Natural killer cell (primary cell): ENCODE measurements around the gene GCNA. TPM values are rescaled to one million over a fixed set of nuclear protein-coding genes. Genes with fewer than 3 reads are reported as not detected.
A peak's percentile ranks its signal among the peaks of the same experiment; 100 is the strongest.

Experiments
- ATAC-seq, 3 donors: fragments of 150-1000 bp in 2 of 3; fragments of 200-7000 bp in 1 of 3; cut with Tn5 transposase; 1 replicate in 1 of 3; 2 replicates in 2 of 3; pipeline ENCODE4 v1.10.0; 2021; ENCODE audit warnings: mild to moderate bottlenecking in 2 of 3, moderate library complexity in 2 of 3
- DNase-seq, 2 donors: peaks; one replicate each; pipeline versions ENCODE4 v3.0.0 to v3.0.0-alpha.2; 2013 to 2021; ENCODE audit warnings: mixed read lengths in 1 of 2
- H3K27ac ChIP-seq: one replicate; pipeline ENCODE4 v1.5.1; 2013; ENCODE audit warnings: mild to moderate bottlenecking, low read length
- H3K27me3 ChIP-seq: one replicate; pipeline ENCODE4 v1.6.1; 2013; ENCODE audit warnings: low read length; ENCODE audit not compliant: control insufficient read depth, insufficient read depth
- H3K36me3 ChIP-seq: one replicate; pipeline ENCODE4 v1.6.1; 2013; ENCODE audit warnings: low read length; ENCODE audit not compliant: control insufficient read depth, insufficient read depth
- H3K4me1 ChIP-seq: one replicate; pipeline ENCODE4 v1.6.1; 2013; ENCODE audit warnings: low read length; ENCODE audit not compliant: control insufficient read depth, insufficient read depth
- H3K4me3 ChIP-seq: one replicate; pipeline ENCODE4 v1.5.1; 2013; ENCODE audit warnings: low read length
- H3K9me3 ChIP-seq: one replicate; pipeline ENCODE4 v1.6.1; 2013; ENCODE audit warnings: low read length; ENCODE audit not compliant: control insufficient read depth, insufficient read depth
- H3K27ac Mint-ChIP-seq, 2 donors: one replicate each; pipeline ENCODE4 v1.8.0; 2022; ENCODE audit warnings: mild to moderate bottlenecking in 2 of 2, mixed read lengths in 2 of 2, moderate library complexity in 1 of 2
- H3K27me3 Mint-ChIP-seq, 2 donors: one replicate each; pipeline ENCODE4 v1.8.0; 2022; ENCODE audit warnings: low read depth in 2 of 2, mixed read lengths in 2 of 2
- H3K36me3 Mint-ChIP-seq: one replicate; pipeline ENCODE4 v1.8.0; 2022; ENCODE audit warnings: mixed read lengths
- H3K4me1 Mint-ChIP-seq, 2 donors: one replicate each; pipeline ENCODE4 v1.8.0; 2022; ENCODE audit warnings: mixed read lengths in 2 of 2
- H3K4me3 Mint-ChIP-seq: one replicate; pipeline ENCODE4 v1.8.0; 2022; ENCODE audit warnings: mild to moderate bottlenecking, moderate library complexity, mixed read lengths
- H3K9me3 Mint-ChIP-seq, 2 donors: one replicate each; pipeline ENCODE4 v1.8.0; 2022; ENCODE audit warnings: mixed read lengths in 2 of 2
- WGBS: methylation state at CpG from one replicate; pipeline ENCODE4 v1.1.7; 2013; ENCODE audit warnings: missing lambda C conversion rate; ENCODE audit not compliant: insufficient coverage; 5-methylcytosine and 5-hydroxymethylcytosine counted together
- intact Hi-C: fragments of 100-400 bp; cut with micrococcal nuclease; formaldehyde crosslinking; loops from one replicate; pipeline ENCODE4 v1.14.2; 2022
- total RNA-seq, 4 donors: library from RNA; stranded (reverse); fragments of 120-200 nt in 1 of 4; gene quantifications; one replicate each; pipeline versions ENCODE4 v1.2.3 to v1.2.4, GENCODE V29; 2013 to 2022
- TF ChIP-seq, protein P1 (sequence below): fragments of 200-600 bp; IDR thresholded peaks from one replicate; pipeline ENCODE4 v1.8.0; 2022; ENCODE audit warnings: antibody characterized with exemption

The GCNA gene
- total RNA-seq, 3 donors from 2014 or later (not counting 1 experiment from before 2014, with no cell fraction given), result 3.6 to 4.5 (median 3.7) TPM

DNA sequence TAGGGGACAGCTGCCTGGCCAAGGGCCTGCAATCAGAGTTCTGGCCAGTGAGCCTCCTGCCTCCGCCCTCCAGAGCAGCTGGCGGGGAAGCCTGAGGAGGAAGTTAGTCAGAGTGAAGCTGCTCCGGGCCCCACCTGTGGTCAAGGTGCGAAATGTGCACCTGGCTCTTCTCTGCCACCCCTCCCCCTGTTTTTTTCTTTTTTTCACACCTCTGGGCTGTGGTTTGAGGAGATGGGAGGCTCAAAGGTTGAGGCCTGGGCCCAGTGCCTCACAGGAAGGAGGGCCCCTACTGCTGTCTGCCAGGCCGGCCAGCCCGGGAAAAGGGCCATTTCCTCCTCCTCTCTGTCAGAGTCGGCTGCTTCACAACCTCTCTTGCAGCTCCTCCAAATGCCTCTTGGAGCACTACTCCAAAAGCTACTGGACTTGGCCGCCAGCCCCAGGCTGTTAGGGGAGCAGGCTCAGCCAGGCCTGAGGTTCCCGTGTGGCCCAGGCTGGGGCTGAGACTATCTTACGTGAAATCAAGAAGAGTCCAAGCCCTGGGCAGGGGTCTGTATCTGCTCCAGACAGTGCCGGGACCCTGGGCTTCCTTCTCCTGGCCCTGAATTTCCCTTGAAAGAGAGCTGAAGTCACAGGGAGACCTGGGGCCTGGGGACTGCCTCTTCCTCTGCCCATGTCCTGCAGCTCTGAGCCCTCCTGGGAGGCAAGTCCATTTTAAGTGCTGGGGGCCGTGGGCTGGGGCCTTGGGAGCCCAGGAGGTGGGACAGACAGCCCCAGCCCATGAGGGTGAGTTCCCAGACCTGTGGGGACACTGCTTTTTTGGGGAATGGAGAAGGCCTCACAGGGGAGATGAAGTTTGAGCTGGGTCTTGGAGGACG lies 44.6 kb downstream of the GCNA start:
- peak overlapping the region; percentile 91 to 93 for H3K27ac Mint-ChIP-seq
- H3K9me3 Mint-ChIP-seq, result no peaks in the 10 kb centered on the region
- Histone ChIP-seq H3K9me3 (no peaks in the 10 kb centered on the region), H3K27ac (peak overlapping the region; percentile 95), H3K27me3 (no peaks in the 10 kb centered on the region), H3K4me1 (peaks cover 73% of the 10 kb centered on the region), H3K4me3 (no peak overlapping the region), H3K36me3 (no peaks in the 10 kb centered on the region)
- intact Hi-C loops, result loop anchor here (2.0 to 5.0 kb wide), 3 partner anchors 16 to 479 kb away; no protein-coding TSS in a partner anchor
- H3K36me3 Mint-ChIP-seq, result no peaks in the 10 kb centered on the region
- H3K4me1 Mint-ChIP-seq, result peaks cover 53 to 68% of the 10 kb centered on the region in 2 donors
- WGBS, result 14% methylated on average over 11 of the region's 13 CpGs
- peak overlapping the region; percentile 83 for H3K4me3 Mint-ChIP-seq
- H3K27me3 Mint-ChIP-seq, result no peaks in the 10 kb centered on the region
- ATAC-seq (peak; percentile 51 to 71 (median 63)), DNase-seq (peak; percentile 46 to 85)
- TF ChIP-seq, protein P1, sequence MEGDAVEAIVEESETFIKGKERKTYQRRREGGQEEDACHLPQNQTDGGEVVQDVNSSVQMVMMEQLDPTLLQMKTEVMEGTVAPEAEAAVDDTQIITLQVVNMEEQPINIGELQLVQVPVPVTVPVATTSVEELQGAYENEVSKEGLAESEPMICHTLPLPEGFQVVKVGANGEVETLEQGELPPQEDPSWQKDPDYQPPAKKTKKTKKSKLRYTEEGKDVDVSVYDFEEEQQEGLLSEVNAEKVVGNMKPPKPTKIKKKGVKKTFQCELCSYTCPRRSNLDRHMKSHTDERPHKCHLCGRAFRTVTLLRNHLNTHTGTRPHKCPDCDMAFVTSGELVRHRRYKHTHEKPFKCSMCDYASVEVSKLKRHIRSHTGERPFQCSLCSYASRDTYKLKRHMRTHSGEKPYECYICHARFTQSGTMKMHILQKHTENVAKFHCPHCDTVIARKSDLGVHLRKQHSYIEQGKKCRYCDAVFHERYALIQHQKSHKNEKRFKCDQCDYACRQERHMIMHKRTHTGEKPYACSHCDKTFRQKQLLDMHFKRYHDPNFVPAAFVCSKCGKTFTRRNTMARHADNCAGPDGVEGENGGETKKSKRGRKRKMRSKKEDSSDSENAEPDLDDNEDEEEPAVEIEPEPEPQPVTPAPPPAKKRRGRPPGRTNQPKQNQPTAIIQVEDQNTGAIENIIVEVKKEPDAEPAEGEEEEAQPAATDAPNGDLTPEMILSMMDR, result no peak

DNA sequence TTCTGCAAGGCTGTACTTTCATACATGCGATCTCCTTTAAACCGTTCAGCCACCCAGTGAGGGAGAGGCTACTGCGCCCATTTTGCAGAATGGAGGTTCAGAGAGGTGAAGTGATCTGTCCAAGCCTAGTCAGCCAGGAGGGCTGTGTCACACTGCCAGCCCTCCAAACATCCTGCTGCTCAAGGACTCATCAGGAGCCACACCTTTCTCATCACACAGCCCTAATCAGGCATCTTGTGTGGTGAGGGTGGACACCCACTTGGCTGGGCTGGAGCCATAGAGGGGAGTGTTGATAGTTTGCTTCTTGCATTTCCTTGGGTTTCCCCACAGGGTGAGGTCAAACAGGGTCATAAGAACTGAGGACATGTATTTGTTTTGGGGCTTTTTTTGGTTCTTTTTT lies 45.5 kb downstream of the GCNA start:
- no peaks in the 10 kb centered on the region for H3K36me3 ChIP-seq
- H3K4me1 ChIP-seq, result peaks cover 64% of the 10 kb centered on the region
- H3K36me3 Mint-ChIP-seq, result no peaks in the 10 kb centered on the region
- H3K9me3 ChIP-seq, result no peaks in the 10 kb centered on the region
- intact Hi-C loops, result loop anchor here (2.0 to 5.0 kb wide), 3 partner anchors 17 to 479 kb away; no protein-coding TSS in a partner anchor
- no peaks in the 10 kb centered on the region for H3K9me3 Mint-ChIP-seq
- TF ChIP-seq, protein P1, result no peak
- peak overlapping the region; percentile 91 to 93 for H3K27ac Mint-ChIP-seq
- peaks cover 44 to 59% of the 10 kb centered on the region in 2 donors for H3K4me1 Mint-ChIP-seq
- peak; percentile 51 to 67 (median 64) for ATAC-seq
- DNase-seq, result peak; percentile 28 to 66
- H3K4me3 Mint-ChIP-seq, result peak overlapping the region; percentile 83
- H3K27me3 ChIP-seq, result no peaks in the 10 kb centered on the region
- H3K4me3 ChIP-seq, result no peak overlapping the region
- no peaks in the 10 kb centered on the region for H3K27me3 Mint-ChIP-seq
- H3K27ac ChIP-seq, result peak overlapping the region; percentile 95
- 89% methylated on average over 3 of the region's 3 CpGs for WGBS

DNA sequence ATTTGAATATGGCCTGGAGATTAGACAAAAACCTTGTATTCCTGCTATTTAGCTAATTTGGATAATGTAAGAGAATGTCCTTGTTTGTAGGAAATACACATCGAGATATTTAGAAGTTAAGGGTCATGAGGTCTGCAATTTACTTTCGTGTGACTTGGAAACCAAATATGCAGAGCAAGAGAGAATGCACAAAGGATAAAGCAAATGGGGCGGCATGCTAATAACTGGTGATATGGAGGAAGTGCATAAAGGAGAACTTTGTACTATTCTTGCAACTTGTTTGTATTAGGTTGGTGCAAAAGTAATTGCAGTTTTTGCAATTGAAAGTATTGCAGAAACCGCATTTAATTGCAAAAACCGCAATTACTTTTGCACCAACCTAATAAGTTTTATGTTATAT lies 47.2 kb downstream of the GCNA start:
- Histone ChIP-seq H3K27me3 (no peaks in the 10 kb centered on the region), H3K4me1 (peaks cover 50% of the 10 kb centered on the region), H3K4me3 (no peak overlapping the region), H3K36me3 (no peaks in the 10 kb centered on the region), H3K27ac (no peak overlapping the region), H3K9me3 (no peaks in the 10 kb centered on the region)
- TF ChIP-seq, protein P1, result no peak
- Mint-ChIP-seq H3K4me3 (peak overlapping the region; percentile 22), H3K36me3 (no peaks in the 10 kb centered on the region), H3K4me1 (peaks cover 29 to 42% of the 10 kb centered on the region in 2 donors), H3K27ac (no peak overlapping the region), H3K27me3 (no peaks in the 10 kb centered on the region), H3K9me3 (no peaks in the 10 kb centered on the region)
- ATAC-seq, result no peak
- 96% methylated on average over 3 of the region's 5 CpGs for WGBS
- intact Hi-C loops, result no loop called here
- no peak for DNase-seq
